ENCODE results near the gene GGNBP2.

Gene GGNBP2

GRCh38 chr17:36575028-36575427 lies 30.3 kb downstream of the GGNBP2 start:
- DNase-seq, result no peak

DNA sequence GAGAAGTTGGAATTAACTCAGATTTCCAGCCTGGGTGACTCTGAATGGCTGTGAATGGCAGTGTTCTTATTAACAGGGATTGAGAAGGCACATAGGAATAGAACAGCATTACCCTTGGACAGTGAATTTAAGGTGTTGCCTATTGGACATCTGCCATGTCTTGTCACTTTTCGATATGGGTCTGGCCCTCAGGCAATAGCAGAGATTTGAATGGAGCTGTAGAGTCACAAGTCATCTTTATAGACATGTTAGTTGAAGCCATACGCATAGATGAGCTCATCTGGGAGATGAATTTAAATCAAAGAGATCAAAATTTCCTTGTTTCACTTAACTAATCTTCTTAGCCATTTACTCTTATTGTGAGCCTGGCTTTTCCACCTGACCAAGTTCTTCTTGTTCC lies 32.1 kb downstream of the GGNBP2 start:
- no peak for DNase-seq

DNA sequence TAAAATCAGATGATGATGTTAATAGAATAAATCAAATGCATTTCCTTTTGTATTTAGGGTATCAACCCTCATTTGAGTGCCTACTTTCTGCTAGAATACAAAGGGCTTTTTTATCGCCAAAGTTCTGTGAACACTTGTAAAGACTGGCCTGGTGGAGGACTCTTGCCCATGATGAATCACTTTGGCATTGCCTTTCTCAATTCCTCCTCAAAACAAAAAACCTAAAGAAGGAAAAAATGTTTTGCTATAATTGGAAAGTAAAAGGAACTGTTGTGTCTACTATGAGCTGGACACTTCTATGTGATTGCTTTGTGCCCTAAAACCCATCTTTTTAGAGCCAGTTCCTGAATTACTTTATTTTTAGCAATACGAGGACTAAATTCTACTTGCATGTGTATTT lies 34.0 kb downstream of the GGNBP2 start:
- DNase-seq, result no peak

DNA sequence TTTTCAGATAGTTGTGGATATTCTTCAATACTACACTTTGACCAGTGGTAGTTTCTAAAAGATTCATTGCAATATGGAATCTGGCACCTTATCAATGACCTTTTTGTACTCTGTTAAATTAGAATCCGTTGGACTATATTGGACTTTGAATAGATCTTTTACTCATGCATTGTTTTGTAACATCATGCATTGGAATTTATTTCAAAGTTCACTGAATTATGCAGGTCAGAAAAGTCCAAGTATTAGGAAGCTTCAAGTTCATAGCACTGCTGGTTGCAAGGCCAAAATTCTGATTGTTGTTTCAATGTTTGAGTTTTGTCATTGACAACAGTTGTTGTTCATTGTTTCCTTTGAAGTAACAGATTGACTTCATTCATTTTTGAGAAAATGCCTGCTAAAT lies 39.1 kb downstream of the GGNBP2 start:
- no peak for DNase-seq

- no peak for DNase-seq
Measured at GRCh38 chr17:36586138-36586537, 41.4 kb downstream of the GGNBP2 start.

DNA sequence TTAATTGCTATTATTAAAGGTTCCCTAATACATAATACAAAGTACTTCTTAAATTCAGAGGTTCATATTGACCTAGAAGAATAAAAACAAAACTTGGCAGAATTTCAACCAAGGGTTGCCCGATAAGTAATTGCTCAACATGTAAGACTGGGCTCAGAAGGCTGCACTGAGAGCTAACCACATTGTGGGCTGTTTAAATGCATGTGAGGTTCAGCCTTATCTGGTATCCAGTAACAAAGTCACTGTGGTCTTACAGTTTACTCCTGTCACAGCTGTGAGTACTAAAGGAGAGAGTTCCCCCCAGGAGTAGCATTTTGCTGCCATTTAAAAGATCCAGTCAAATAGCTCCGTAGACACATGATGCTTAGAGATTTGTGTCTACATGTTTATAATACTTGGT lies 45.4 kb downstream of the GGNBP2 start:
- DNase-seq, result peak; percentile 25

DNA sequence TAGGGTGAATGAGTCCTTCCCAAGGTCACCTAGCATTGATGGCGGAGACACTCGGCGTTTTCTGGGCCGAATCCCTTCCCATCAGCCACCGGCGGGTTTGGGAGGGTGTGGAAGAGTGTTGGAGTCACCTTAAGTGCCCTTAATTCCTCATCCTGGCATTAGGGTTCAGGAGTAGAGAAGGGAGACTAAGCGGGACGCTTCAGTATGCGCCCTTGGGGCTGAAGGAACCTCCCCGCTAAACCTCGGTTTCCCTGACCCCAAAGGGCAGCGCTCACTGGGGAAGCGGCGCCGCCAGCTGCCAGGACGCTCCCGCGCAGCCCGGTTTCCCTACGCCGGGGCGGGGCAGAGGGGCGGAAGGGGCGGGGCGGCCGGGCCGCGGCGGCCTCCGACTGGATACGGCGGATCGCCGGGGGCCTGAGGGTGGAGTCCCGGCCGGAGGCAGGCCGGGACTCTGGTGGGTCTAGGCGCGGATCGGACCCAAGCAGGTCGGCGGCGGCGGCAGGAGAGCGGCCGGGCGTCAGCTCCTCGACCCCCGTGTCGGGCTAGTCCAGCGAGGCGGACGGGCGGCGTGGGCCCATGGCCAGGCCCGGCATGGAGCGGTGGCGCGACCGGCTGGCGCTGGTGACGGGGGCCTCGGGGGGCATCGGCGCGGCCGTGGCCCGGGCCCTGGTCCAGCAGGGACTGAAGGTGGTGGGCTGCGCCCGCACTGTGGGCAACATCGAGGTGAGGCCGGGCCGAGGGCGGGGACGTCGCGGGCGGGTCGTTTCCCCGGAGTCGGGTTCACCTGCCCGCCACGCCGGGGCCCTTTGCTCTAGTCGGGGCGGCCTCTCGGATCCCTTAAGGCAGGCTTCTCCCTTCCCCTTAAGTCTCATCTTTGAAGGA lies 47.0 kb downstream of the GGNBP2 start, which contains the start of gene DHRS11:
TSS of gene DHRS11 (plus strand) at position 446 of the 882 bp plus-strand sequence. CDS start at position 577, 131 bp downstream.
- DNase-seq, result peak; percentile 83

DNA sequence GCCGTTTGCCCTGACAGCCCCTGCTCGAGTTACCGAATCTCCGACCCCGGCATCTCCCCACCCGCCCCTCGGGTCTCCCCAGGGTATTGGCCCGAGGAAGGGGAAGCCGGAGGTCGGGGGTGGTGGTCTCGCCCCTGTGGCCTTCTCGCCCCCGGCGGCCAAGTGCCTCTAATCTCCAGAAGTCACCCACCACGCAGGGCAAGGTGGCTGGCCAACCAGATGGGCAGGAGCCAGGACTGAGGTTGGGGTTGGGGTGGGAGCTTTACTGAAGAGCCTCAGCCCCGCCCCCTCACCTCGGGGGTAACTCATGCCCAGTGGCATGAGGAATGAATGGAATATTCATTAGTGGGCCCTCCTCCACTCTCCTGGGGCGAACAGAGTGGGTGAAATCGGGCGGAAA lies 47.6 kb downstream of the GGNBP2 start:
- no peak for DNase-seq

DNA sequence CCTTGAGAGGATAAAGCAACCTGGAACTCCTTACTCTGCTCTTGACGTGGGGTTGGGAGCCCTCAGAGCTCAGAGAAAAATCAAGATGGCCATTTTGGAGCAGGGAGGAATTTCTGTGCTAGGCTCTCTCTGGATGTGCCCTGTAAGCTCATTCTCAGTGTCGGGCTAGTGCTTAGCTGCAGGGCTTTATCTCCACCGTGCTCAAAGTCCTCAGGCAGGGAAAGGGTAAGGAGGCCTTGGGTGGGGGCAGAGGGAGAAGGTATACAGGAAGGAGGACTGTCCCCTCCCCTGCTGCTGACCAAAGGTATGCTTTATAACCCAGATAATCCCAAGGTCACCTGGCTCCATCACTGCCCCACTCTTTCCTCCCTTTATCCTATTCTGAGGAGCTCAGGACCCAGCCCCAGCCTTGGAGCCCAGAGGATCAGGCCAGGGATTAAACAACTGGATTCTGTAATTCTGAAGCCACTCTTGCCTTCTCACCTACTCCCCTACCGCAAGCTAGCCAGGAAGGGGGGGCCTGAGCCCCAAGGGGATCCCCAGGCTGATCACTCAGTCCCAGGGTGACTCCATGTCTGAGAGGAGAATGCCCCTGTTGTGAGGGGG lies 48.1 kb downstream of the GGNBP2 start:
- no peak for DNase-seq

DNA sequence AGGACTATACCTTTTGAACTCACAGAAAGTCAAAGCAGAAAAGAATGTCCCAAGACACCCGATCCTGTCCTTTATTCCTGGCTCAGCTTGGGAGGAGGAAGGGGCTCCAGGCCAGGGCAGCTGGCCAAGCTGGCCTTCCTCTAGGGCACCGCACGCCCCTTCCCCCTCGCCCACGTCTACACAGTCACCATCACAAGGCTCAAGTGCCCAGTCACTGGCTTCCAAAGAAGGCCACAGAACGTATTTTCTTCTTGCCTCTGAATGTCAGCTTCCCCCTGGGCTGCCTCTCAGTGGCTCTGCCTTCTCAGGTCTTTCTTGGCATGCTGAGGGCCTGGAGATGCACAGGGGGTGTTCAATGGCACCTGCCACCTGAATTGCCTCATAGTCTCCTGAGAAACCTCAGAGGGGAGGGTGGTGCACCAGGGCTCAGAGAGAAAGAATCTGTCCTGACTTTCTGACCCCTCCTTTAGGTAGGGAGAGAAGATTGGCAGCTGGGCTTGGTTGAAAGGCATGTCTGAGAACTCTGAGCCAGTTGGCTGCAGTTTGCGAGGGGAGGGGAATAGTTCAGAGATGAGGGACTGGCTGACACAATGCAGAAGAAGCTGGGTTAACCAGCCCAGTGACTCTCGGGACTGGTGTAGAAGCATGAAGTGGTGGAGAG lies 49.1 kb downstream of the GGNBP2 start:
- DNase-seq, result peak; percentile 70

GRCh38 chr17:36594626-36595401 lies 50.1 kb downstream of the GGNBP2 start:
- no peak for DNase-seq

DNA sequence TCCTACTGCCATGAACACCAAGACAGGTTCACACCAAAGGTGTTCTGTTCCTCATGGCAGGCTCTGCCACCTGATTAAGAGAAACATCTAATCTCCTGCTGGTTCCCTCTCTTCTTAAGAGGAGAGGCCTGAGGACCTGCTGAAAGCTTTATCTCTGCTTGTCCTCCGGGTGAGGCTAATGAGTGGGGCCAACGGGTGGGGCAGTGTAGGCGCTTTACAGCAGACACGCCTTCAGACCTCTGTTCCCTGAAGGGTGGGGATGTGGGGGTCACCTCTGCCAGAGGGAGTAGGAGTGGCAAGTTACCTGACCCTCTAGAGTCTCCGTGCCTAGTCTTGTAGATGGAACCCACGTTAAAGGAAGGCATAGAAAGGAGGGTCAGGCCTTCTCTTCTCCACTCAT lies 52.5 kb downstream of the GGNBP2 start:
- DNase-seq, result no peak

DNA sequence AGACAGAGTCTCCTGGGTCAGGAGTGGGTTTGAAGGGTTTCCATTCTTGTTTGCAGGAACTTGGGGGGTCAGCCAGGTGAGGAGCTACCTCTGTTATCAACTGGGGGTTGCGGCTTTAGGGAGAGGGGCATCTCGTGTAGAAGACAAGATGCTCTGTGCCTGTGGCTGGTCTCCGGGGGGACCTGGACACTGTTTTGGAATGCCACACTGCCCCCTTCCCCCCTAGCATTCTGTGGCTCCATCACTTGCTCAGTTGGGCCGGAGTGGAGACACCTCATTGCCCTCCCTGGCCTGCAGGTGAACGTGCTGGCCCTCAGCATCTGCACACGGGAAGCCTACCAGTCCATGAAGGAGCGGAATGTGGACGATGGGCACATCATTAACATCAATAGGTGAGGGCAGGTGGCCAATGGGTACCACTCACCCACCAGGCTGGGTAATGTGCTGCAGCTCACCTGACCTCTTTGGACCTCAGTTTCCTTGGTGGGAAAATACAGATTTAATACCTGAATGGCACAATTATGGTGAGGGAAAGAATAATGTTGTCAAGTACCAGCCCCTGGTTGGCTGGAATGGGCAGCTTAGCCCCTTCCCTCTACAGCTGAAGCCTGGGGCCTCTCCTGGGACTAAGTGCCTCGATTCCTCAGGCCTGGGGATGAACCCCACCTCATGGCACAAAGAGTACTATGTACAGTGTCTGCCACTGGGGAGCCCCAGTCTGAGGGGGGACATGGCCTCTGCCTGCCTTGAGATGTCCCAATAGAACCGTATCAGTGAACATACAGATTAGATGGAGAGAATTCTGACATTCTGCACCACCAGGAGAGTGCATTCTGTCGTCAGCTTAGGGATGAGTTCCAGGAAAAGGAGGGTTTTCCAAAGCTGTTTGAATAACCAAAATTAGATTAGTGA lies 53.4 kb downstream of the GGNBP2 start:
- no peak for DNase-seq

GRCh38 chr17:36598951-36599401 lies 54.3 kb downstream of the GGNBP2 start:
- no peak for DNase-seq

GRCh38 chr17:36599546-36600250 lies 55.0 kb downstream of the GGNBP2 start:
- DNase-seq, result no peak

DNA sequence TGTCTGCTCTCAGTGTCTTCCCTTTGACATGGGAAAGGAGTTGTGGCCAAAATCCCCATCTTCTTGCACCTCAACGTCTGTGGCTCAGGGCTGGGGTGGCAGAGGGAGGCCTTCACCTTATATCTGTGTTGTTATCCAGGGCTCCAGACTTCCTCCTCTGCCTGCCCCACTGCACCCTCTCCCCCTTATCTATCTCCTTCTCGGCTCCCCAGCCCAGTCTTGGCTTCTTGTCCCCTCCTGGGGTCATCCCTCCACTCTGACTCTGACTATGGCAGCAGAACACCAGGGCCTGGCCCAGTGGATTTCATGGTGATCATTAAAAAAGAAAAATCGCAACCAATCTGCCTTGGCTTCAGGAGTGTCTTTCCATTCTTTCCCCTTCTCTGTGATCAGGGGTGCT lies 55.7 kb downstream of the GGNBP2 start:
- no peak for DNase-seq

GRCh38 chr17:36600936-36601302 lies 56.2 kb downstream of the GGNBP2 start:
- no peak for DNase-seq

GRCh38 chr17:36601303-36602029 lies 56.7 kb downstream of the GGNBP2 start, which contains the start of gene MRM1:
MRM1 (plus strand) TSS chr17:36601583; CDS start chr17:36601811, 228 bp downstream.
- peak; percentile 96 for DNase-seq

- no peak for DNase-seq
Measured at GRCh38 chr17:36602030-36602748, 57.5 kb downstream of the GGNBP2 start.
